CD4-positive, alpha-beta T cell treated with Interferon alpha-2 for 1 hour (primary cell): ENCODE results near the gene C17orf114.

Experiments
- DNase-seq, 2 donors: peaks; one replicate each; pipeline ENCODE4 v3.0.0-alpha.2; 2020 to 2022

Gene C17orf114

GRCh38 chr17:4786106-4786511 is 16.0 kb downstream of the C17orf114 start, which contains the start of gene VMO1:
Gene VMO1, minus strand, starts transcription at chr17:4786364. Its CDS starts 12 bp downstream, at chr17:4786352.
- no peak for DNase-seq

DNA sequence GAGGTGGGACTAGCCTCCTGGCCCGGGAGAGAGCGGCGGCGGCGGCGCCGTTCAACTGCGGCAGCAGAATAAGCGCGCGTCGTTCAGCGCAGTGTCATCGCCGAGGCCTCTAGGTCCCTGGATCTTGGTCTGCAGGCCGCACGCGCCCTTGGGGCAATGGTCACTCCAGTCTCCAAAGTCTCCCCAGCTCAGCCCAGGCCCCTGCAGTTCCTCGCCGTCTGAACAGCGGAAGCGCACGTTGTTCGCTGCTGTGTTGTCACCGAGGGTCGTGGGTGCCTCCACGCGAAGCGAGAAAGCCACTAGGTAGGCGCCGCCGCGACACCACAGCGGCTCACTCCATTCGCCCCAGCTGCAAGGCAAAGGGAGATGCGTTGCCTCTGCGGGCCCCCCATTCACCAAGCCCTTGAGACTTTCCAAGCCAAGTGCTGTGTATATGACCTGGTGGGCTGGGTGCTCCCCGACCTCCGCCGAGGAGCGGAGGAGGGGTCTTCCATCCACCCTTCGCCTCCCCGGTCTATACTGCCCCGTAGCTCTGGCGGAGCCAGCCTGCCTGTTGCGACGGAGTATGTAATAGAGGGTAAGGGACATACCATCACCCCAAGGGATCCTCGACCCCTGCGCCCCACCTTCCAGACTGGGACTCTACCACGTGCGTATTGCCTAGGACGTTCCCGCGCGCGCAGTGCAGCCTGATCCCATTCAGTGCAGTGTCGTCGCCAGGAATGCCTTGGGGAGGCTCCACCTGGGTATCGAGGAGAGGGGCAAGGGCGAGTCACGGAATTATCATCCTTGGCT is 16.6 kb downstream of the C17orf114 start:
- no peak for DNase-seq

DNA sequence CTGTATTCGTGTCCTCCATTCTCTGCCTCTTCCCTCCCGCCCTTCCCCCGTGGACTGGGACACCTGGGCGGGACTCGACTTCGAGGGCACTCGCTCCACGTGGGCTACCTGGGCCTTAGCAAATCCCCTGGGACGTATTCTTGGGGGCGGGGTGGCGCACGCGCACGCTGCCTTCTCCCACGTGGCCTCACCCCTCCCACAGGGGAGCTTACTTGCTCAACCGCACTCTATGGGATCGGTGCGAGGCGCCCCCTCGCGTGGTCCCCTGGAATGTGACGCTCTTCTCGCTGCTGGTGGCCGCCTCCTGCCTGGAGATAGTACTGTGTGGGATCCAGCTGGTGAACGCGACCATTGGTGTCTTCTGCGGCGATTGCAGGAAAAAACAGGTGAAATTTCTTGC is 19.5 kb downstream of the C17orf114 start:
- peak in 1 of 2 donors; percentile 20 for DNase-seq

- no peak for DNase-seq
Measured at GRCh38 chr17:4780325-4780955, 21.7 kb downstream of the C17orf114 start.

- no peak for DNase-seq
Measured at GRCh38 chr17:4777969-4778760, 24.0 kb downstream of the C17orf114 start.

GRCh38 chr17:4772235-4772613 is 29.9 kb downstream of the C17orf114 start:
- DNase-seq = no peak

GRCh38 chr17:4771519-4772234 is 30.5 kb downstream of the C17orf114 start, which contains the start of gene TM4SF5:
Gene TM4SF5, plus strand, starts transcription at chr17:4771886. Its CDS starts 37 bp downstream, at chr17:4771923.
- DNase-seq = no peak

- no peak for DNase-seq
Measured at GRCh38 chr17:4769628-4770027, 32.5 kb downstream of the C17orf114 start.

- peak in 1 of 2 donors; percentile 24 for DNase-seq
Measured at GRCh38 chr17:4768298-4768697, 33.8 kb downstream of the C17orf114 start.

DNA sequence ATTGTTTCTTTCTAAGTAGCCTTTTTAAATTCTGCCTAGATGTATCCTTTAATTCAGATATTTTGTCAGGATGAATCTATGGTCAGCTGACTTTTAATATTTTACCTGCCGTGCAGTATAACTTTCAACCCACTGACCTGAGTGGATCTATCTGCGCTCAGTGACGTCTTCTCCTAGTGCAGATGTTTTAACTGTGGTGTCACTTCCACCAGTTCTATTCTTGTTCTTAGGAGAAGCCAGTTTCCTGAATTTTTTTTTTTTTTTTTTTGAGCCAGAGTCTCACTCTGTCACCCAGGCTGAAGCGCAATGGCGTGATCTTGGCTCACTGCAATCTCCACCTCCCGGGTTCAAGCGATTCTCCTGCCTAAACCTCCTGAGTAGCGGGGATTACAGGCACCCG is 35.4 kb downstream of the C17orf114 start:
- no peak for DNase-seq

GRCh38 chr17:4766201-4766600 is 35.9 kb downstream of the C17orf114 start:
- DNase-seq = peak in 1 of 2 donors; percentile 60

GRCh38 chr17:4764595-4764994 is 37.5 kb downstream of the C17orf114 start:
- DNase-seq = no peak

DNA sequence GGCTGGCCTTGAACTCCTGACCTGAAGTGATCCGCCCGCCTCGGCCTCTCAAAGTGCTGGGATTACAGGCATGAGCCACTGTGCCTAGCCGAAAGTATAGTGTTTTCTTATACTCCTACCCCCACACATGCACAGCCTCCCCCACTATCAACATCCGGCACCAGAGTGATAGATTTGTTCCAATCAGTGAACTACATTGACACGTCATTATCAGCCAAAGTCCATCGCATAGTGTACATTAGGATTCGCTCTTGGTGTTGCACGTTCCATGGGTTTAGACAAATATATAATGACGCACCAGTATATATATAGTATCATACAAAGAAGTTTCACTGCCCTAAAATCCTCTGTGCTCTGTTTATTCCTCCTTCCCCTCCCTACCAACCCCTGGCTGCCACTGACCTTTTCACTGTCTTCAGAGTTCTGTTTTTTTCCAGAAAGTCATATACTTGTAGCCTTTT is 42.3 kb downstream of the C17orf114 start:
- DNase-seq = no peak

- no peak for DNase-seq
Measured at GRCh38 chr17:4753392-4753791, 48.7 kb downstream of the C17orf114 start.

GRCh38 chr17:4751932-4752331 is 50.2 kb downstream of the C17orf114 start:
- DNase-seq = no peak
